ENCODE data around the gene BRCC3.
A peak's percentile ranks its signal among the peaks of the same experiment; 100 is the strongest.

BRCC3 gene

DNA sequence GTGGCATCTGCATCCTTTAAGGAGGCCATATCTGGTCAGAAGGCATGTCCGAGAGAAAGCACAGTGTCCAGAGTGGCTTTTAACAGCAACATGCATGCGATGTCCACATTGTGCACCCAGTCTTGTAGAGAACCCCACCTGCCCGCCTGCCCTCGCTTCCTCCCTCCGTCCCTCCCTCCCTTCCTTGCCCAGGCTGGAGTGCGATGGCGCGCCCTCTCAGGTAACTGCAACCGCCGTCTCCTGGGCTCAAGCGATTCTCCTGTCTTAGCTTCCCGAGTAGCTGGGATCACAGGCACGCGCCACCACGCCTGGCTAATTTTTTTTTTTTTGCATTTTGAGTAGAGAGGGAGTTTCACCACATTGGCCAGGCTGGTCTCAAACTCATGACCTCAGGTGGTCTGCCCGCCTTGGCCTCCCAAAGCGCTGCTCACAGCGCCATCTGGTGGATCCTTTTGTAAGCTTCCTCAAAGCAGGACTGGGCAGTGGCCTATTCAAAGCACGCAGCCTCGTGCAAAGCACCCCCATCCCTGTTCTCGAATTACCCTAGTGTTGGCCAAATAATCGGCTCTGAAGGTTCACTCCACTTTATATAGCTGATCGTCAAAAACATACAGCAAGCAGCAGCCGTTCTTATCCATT lies 15.0 kb downstream of the BRCC3 start:
- DNase-seq (ENCODE audit: low spot score) (no peak), ATAC-seq (ENCODE audit: low read depth) (no peak)
- Histone ChIP-seq H3K27me3 (ENCODE audit: insufficient read depth, poor library complexity, severe bottlenecking) (no peaks in the 10 kb centered on the region), H3K4me1 (ENCODE audit: insufficient read depth, poor library complexity, severe bottlenecking) (no peaks in the 10 kb centered on the region), H3K4me3 (ENCODE audit: severe bottlenecking) (no peak overlapping the region), H3K9me3 (ENCODE audit: severe bottlenecking) (no peaks in the 10 kb centered on the region), H3K36me3 (ENCODE audit: low read depth) (no peaks in the 10 kb centered on the region), H3K27ac (ENCODE audit: poor library complexity, severe bottlenecking) (no peak overlapping the region)
- TF ChIP-seq, protein P1, sequence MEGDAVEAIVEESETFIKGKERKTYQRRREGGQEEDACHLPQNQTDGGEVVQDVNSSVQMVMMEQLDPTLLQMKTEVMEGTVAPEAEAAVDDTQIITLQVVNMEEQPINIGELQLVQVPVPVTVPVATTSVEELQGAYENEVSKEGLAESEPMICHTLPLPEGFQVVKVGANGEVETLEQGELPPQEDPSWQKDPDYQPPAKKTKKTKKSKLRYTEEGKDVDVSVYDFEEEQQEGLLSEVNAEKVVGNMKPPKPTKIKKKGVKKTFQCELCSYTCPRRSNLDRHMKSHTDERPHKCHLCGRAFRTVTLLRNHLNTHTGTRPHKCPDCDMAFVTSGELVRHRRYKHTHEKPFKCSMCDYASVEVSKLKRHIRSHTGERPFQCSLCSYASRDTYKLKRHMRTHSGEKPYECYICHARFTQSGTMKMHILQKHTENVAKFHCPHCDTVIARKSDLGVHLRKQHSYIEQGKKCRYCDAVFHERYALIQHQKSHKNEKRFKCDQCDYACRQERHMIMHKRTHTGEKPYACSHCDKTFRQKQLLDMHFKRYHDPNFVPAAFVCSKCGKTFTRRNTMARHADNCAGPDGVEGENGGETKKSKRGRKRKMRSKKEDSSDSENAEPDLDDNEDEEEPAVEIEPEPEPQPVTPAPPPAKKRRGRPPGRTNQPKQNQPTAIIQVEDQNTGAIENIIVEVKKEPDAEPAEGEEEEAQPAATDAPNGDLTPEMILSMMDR (IDR thresholded peaks at IDR 0.05; ENCODE audit: poor library complexity, severe bottlenecking) = peak; percentile 46

DNA sequence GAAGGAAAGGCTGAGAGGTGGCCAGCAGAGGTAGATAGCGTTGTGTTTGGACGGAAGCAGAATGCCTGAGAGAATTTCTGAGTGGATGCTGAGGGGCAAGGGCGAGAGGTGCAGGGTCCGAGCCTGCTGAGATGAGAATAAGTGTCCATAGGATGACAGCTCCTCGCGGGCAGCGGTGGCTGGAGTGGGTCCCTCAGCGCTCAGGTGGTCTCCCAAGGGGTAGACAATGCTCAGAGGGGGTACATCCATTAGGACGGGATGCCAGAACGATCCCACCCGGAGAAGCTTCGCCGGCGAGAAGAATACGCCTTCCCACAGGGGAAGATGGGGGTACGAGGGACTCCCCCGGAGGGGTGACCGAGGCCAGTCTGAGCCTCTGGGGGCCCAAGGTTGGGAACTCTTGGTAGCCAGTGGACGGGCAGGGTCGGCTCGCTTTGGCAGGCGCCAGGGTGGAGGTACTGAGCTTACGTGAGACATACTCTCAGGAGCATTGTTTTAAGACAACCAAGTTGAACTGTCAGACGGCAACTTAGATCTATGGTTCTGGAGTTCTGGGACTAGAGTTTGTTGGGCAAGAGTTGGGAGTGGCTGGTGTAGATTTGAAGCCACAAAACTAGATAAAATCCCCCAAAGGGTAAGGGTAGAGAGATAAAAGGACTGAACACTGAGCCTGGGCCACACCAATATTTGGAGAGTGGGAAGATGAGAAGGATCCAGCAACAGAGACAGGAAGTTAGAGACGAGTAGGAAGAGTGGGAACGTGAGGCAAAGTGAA lies 15.8 kb downstream of the BRCC3 start:
- ATAC-seq (ENCODE audit: low read depth) = no peak
- DNase-seq (ENCODE audit: low spot score) = no peak
- no peaks in the 10 kb centered on the region for H3K27me3 ChIP-seq (ENCODE audit: insufficient read depth, poor library complexity, severe bottlenecking)
- no peaks in the 10 kb centered on the region for H3K36me3 ChIP-seq (ENCODE audit: low read depth)
- no peaks in the 10 kb centered on the region for H3K9me3 ChIP-seq (ENCODE audit: severe bottlenecking)
- TF ChIP-seq, protein P1 (IDR thresholded peaks at IDR 0.05; ENCODE audit: poor library complexity, severe bottlenecking) = no peak
- H3K4me3 ChIP-seq (ENCODE audit: severe bottlenecking) = no peak overlapping the region
- H3K27ac ChIP-seq (ENCODE audit: poor library complexity, severe bottlenecking) = no peak overlapping the region
- H3K4me1 ChIP-seq (ENCODE audit: insufficient read depth, poor library complexity, severe bottlenecking) = no peaks in the 10 kb centered on the region

DNA sequence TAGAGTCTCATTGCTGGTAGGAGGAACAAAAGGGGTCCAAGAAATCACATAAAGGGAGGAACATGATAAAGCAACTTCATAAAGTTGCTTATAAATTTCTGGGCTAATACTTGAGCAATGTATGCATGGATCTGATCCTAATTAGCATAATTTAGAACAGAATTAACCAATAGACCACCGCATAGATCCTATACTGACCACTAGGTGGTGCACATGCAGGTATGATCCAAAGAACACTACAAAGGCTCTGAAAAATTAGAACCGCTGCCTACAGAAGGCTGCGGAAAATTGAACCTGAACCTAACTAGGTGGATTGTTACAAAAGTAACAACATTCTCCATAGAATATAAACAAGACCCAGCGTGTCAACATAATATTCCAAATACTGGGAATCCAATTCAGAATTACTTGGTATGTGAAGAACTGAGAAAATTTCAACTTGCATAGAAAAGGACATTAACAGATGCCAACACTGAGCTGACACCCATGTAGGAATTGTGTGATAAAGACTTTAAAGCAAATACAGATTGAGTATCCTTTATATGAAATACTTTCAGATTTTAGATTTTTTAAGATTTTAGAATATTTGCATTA lies 23.3 kb downstream of the BRCC3 start:
- no peak overlapping the region for H3K4me3 ChIP-seq (ENCODE audit: severe bottlenecking)
- H3K36me3 ChIP-seq (ENCODE audit: low read depth) = peaks cover 7% of the 10 kb centered on the region; the same call in 1 of the 2 replicates
- H3K27me3 ChIP-seq (ENCODE audit: insufficient read depth, poor library complexity, severe bottlenecking) = no peaks in the 10 kb centered on the region
- no peaks in the 10 kb centered on the region for H3K9me3 ChIP-seq (ENCODE audit: severe bottlenecking)
- H3K4me1 ChIP-seq (ENCODE audit: insufficient read depth, poor library complexity, severe bottlenecking) = no peaks in the 10 kb centered on the region
- ATAC-seq (ENCODE audit: low read depth) (peak; percentile 66; the same call in 2 of the 3 replicates), DNase-seq (ENCODE audit: low spot score) (no peak)
- TF ChIP-seq, protein P1 (IDR thresholded peaks at IDR 0.05; ENCODE audit: poor library complexity, severe bottlenecking) = peak; percentile 64
- no peak overlapping the region for H3K27ac ChIP-seq (ENCODE audit: poor library complexity, severe bottlenecking)

DNA sequence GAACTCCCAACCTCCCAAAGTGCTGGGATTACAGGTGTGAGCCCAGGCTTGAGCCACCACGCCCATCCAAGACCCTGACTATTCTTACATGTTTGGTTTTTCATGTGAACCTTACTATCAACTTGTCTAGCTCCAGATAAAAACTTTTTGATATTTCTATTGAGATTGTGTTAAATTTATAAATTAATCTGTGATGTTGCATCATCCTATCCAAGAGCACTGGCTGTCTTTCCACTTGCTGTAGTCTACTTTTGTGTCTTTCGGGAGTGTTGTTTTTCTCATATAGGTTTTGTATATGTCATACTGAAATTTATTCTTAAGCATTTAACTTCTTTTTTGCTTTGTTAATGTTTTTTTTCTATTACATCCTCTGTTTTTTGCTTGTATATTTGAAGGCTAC lies 34.6 kb downstream of the BRCC3 start:
- no peaks in the 10 kb centered on the region for H3K9me3 ChIP-seq (ENCODE audit: severe bottlenecking)

More for the DNA sequence above, 34.6 kb downstream of the BRCC3 start:
- DNase-seq (ENCODE audit: low spot score) (no peak), ATAC-seq (ENCODE audit: low read depth) (no peak)
- Histone ChIP-seq H3K4me3 (ENCODE audit: severe bottlenecking) (no peak overlapping the region), H3K36me3 (ENCODE audit: low read depth) (no peaks in the 10 kb centered on the region; the same call in 1 of the 2 replicates), H3K27me3 (ENCODE audit: insufficient read depth, poor library complexity, severe bottlenecking) (no peaks in the 10 kb centered on the region), H3K4me1 (ENCODE audit: insufficient read depth, poor library complexity, severe bottlenecking) (no peaks in the 10 kb centered on the region), H3K27ac (ENCODE audit: poor library complexity, severe bottlenecking) (no peak overlapping the region)
- TF ChIP-seq, protein P1 (IDR thresholded peaks at IDR 0.05; ENCODE audit: poor library complexity, severe bottlenecking) = no peak

Measured in RWPE2 (cell line).